Activated naive CD8-positive, alpha-beta T cell (primary cell): ENCODE data around the gene ZNRF2.

Experiments used
- H3K27ac Mint-ChIP-seq: one replicate; pipeline ENCODE4 v1.8.0; 2021; ENCODE audit warnings: mixed read lengths
- H3K27me3 Mint-ChIP-seq: one replicate; pipeline ENCODE4 v1.8.0; 2021; ENCODE audit warnings: mixed read lengths
- H3K36me3 Mint-ChIP-seq: one replicate; pipeline ENCODE4 v1.8.0; 2021; ENCODE audit warnings: mixed read lengths
- H3K4me1 Mint-ChIP-seq: one replicate; pipeline ENCODE4 v1.8.0; 2021; ENCODE audit warnings: low read depth, mixed read lengths
- H3K4me3 Mint-ChIP-seq: one replicate; pipeline ENCODE4 v1.8.0; 2021; ENCODE audit warnings: mild to moderate bottlenecking, mixed read lengths
- H3K9me3 Mint-ChIP-seq: one replicate; pipeline ENCODE4 v1.8.0; 2021; ENCODE audit warnings: low read depth, mixed read lengths

The ZNRF2 gene

GRCh38 chr7:30406664-30407425 lies 122.4 kb downstream of the ZNRF2 start:
- Mint-ChIP-seq H3K4me3 (no peak overlapping the region), H3K4me1 (no peaks in the 10 kb centered on the region), H3K27ac (no peak overlapping the region), H3K9me3 (no peaks in the 10 kb centered on the region), H3K36me3 (peaks cover 11% of the 10 kb centered on the region), H3K27me3 (no peaks in the 10 kb centered on the region)

- H3K9me3 Mint-ChIP-seq, result no peaks in the 10 kb centered on the region
- H3K4me3 Mint-ChIP-seq, result no peak overlapping the region
- H3K4me1 Mint-ChIP-seq, result no peaks in the 10 kb centered on the region
- H3K27me3 Mint-ChIP-seq, result no peaks in the 10 kb centered on the region
- peaks cover 2% of the 10 kb centered on the region for H3K36me3 Mint-ChIP-seq
- H3K27ac Mint-ChIP-seq, result no peak overlapping the region
Observed at GRCh38 chr7:30411173-30411572, 126.8 kb downstream of the ZNRF2 start.

GRCh38 chr7:30411897-30412296 lies 127.5 kb downstream of the ZNRF2 start:
- Mint-ChIP-seq H3K36me3 (peaks cover 2% of the 10 kb centered on the region), H3K4me1 (no peaks in the 10 kb centered on the region), H3K9me3 (no peaks in the 10 kb centered on the region), H3K27me3 (no peaks in the 10 kb centered on the region), H3K4me3 (no peak overlapping the region), H3K27ac (no peak overlapping the region)

GRCh38 chr7:30412782-30413504 lies 128.5 kb downstream of the ZNRF2 start:
- Mint-ChIP-seq H3K4me1 (no peaks in the 10 kb centered on the region), H3K27me3 (no peaks in the 10 kb centered on the region), H3K36me3 (peaks cover 2% of the 10 kb centered on the region), H3K4me3 (no peak overlapping the region), H3K27ac (no peak overlapping the region), H3K9me3 (no peaks in the 10 kb centered on the region)

- no peak overlapping the region for H3K27ac Mint-ChIP-seq
- no peak overlapping the region for H3K4me3 Mint-ChIP-seq
- no peaks in the 10 kb centered on the region for H3K4me1 Mint-ChIP-seq
Observed at GRCh38 chr7:30413864-30414263, 129.5 kb downstream of the ZNRF2 start.

More at GRCh38 chr7:30413864-30414263, 129.5 kb downstream of the ZNRF2 start:
- no peaks in the 10 kb centered on the region for H3K9me3 Mint-ChIP-seq
- peaks cover 2% of the 10 kb centered on the region for H3K36me3 Mint-ChIP-seq
- no peaks in the 10 kb centered on the region for H3K27me3 Mint-ChIP-seq
